PFSK-1 (cell line): ENCODE measurements around the gene GPN1.

ENCODE experiments used
- FOXP2 ChIP-seq: optimal IDR thresholded peaks from 2 replicates; pipeline ENCODE3; 2011; ENCODE audit warnings: borderline replicate concordance, control low read depth, inconsistent platforms; ENCODE audit not compliant: insufficient read depth; ENCODE audit errors: extremely low read length, extremely low read depth
- POLR2AphosphoS5 ChIP-seq: IDR thresholded peaks from 2 replicates; pipeline ENCODE4 v1.6.1; 2012; ENCODE audit warnings: low read depth, mild to moderate bottlenecking, control low read depth, low read length, moderate library complexity
- SIN3A ChIP-seq: IDR thresholded peaks from 2 replicates; pipeline ENCODE4 v1.6.1; 2012; ENCODE audit warnings: mild to moderate bottlenecking, low read length, moderate library complexity, borderline replicate concordance; ENCODE audit not compliant: insufficient read depth
- TAF1 ChIP-seq: IDR thresholded peaks from 2 replicates; pipeline ENCODE4 v1.6.1; 2012; ENCODE audit warnings: low read length, control low read depth, borderline replicate concordance; ENCODE audit not compliant: insufficient read depth

DNA sequence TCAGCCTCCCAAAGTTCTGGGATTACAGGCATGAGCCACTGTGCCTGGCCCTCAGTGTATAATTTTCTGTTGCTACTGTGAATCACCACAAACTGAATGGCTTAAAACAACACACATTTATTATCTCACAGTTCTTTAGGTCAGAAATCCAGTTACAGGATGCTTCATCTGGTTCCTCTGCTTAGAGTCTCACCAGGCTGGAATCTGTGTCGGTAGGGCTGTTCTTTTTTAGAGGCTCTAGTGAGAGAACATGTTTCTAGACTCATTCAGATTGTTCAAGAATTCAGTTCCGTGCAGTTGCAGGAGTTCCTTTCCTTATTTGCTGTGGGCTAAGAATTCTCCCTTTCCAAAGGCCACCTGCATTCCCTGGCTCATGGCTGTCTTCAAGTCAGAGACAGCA is 22.2 kb upstream of the GPN1 start:
- no peak for TF ChIP-seq FOXP2
- no peak for TF ChIP-seq SIN3A
- no peak for TF ChIP-seq POLR2AphosphoS5
- TF ChIP-seq TAF1, result no peak
